ENCODE data around the gene ACSF2.

Gene ACSF2

GRCh38 chr17:50506298-50506697 lies 80.3 kb downstream of the ACSF2 start:
- no peak for DNase-seq

DNA sequence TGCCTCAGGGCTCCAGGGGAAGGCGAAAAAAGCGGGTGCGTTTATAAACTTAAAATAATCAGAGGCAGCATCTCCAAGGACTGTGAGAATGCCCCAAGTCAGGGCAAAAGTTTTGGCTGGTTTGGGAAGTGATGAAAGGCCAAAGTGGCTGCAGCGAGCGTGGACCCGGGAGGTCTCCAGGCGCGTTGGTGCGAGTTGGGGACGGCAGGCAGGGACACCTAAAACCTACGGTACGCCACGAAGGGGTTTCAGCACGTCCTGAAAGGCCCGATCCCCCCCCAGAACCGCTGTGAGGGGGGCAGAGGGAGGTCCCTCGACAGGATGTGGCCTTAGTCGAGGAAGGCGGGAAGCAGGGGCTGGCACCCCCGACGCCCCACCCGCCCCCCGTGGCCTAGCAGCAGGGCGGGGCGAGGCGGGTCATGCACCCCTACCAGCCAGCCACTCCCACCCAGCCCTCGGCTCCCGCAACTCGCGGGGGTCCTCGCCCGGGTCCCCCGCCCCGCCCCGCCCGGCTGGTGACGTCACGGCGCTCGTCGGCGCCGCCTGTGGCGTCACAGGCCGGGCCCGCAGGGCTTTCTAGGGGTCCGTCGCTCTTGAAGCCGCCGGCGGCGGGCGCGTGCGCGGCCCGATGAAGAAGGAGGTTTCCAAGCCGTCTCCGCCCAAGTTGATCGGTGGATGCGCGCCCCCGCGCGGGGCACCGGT lies 82.0 kb downstream of the ACSF2 start, which contains the start of gene MYCBPAP:
Gene MYCBPAP (plus strand): TSS at position 569 of the 702 bp plus-strand sequence. CDS start 236 bp downstream, outside the sequence.
- DNase-seq, result peak; percentile 83

GRCh38 chr17:50508573-50509460 lies 82.8 kb downstream of the ACSF2 start:
- DNase-seq, result no peak

DNA sequence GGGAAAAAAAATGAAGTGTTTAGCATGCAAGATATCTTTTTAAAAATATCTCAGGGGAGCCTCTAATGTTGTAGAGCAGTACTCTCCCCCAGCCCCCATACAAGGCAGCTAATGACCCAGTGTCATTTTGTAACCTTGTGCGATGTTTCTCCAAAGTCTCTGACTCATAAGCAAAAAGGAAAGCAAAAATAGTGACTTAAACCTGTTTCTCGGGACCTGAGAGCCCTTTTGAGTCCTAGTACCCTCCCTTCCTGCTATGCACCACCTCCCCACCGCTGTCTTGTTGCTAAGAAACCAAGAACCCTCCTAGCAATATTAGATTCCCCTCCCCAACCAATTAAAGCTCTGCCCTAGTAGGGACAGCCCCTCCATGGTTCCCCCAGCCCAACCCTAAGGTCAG lies 85.0 kb downstream of the ACSF2 start:
- DNase-seq, result no peak

GRCh38 chr17:50513495-50513894 lies 87.5 kb downstream of the ACSF2 start:
- no peak for DNase-seq

DNA sequence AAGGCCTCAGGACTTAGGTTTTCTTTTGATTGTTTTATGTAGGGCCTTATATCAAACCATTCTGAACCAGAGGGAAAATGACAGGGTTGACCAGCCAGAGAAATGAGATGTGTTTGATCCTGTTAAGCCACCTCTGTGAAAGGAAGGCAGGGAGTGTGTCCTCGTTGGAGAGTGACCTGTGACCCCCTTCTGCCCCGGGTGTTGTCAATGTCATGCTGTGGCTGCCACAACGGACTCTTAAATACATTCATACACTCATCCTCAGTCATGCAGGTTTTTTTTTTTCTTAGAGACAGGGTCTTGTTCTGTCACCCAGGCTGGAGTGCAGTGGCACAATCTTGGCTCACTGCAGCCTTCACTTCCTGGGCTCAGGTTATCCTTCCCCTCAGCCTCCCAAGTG lies 88.4 kb downstream of the ACSF2 start:
- DNase-seq, result no peak

DNA sequence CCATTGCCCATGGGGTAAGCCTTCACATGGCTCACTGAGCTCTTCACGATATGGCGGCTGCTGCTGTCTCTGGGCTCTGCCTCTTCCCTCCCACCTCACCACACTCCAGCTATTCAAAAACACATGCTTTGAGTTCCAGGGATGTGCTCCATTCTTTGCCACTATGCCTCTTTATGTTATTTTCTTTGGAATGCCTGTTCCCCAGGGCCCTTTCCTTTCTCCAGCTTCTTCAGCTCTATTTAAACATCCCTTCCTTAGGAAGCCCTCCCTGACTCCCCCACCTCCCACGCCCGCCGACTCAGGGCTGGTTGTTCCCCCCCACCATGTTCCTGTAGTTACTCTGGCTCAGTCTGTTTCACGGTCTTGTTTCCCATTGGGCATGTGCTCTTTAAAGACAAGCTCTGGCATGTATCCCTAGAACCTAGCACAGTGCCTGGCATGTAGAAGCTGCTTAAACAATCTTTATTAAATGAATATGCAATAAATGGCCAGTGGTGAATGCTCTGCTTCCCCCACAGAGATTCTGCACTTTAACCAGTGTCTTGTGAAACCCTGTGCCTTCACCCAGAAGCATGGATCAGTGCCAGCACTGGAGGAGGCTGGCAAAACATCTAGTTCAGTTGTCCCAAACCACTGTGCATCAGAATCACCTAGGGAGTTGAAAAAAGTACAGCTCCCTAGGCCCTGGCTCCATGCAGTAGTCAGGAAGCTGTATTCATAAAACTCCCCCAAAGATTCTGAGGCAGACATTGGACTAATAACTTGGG lies 89.1 kb downstream of the ACSF2 start:
- DNase-seq, result no peak

- DNase-seq, result no peak
These were observed 91.0 kb downstream of the ACSF2 start for GRCh38 chr17:50517011-50517410.

GRCh38 chr17:50517504-50518383 lies 91.7 kb downstream of the ACSF2 start:
- no peak for DNase-seq

DNA sequence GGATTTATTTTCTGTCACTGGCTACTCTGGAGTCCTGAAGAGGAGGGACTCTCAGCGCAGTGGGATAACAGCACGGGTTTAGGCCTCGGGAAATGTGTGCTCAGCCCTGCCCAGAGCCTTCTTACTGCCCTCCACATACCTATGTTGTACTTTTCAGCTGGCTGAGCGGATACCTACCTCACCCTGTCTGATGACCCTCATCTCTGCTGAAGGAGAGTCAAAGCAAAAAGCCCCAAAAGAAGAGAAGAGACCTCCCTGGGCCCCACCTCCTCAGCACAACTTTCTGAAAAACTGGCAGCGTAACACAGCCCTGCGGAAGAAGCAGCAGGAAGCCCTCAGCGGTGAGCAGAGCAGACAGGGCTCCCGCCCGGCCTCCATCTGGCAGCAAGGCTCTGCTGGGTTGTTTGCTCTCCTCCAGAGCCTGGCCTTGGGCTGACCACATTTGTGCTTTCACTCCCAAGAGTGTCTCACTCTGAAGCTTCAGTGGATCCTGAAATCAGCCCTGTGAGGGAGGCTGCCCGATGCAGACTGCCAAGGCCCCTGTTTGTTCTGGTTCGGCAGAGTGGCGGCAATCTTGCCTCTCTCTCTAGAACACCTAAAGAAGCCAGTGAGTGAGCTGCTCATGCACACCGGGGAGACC lies 92.5 kb downstream of the ACSF2 start:
- DNase-seq, result no peak

DNA sequence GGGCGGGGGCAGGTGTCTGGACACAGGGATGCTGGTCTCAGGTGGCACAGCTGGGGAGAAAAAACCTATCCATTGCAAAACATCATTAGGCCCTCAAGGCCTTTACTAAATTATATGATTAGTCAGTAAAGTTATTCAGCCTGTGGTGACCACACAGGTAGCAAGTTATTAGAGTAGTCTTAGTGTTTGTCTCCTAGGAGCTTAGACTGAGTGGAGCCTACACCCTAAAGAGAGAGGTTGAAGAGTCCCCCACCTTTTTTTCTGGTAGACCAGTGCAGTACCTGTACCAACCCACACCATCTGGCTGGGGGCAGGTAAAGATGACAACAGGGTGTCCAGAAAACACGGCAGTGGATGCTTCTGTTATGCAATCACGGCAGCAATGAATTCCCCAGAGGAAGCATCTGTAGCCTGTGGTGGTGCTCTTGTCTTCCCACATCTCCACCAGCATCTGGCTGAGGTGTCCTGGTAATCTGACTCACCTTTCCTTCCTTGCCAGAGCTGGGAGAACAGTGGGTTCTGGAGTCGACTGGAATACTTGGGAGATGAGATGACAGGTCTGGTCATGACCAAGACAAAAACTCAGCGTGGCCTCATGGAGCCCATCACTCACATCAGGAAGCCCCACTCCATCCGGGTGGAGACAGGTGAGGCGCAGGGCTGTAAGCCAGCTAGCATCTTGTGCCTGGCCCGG lies 93.3 kb downstream of the ACSF2 start:
- no peak for DNase-seq

- DNase-seq, result no peak
These were observed 94.5 kb downstream of the ACSF2 start for GRCh38 chr17:50520483-50520882.

GRCh38 chr17:50521514-50521913 lies 95.5 kb downstream of the ACSF2 start:
- no peak for DNase-seq

GRCh38 chr17:50522766-50523165 lies 96.7 kb downstream of the ACSF2 start:
- no peak for DNase-seq

GRCh38 chr17:50523208-50523607 lies 97.2 kb downstream of the ACSF2 start:
- no peak for DNase-seq
